ENCODE measurements around the gene TCOF1. TPM values are rescaled to one million over a fixed set of nuclear protein-coding genes. Genes with fewer than 3 reads are reported as not detected.

Gene TCOF1
- total and polyA plus RNA-seq, 2 of the 8 experiments (the other 6 are each of a cell fraction or from before 2014, with no cell fraction given), result 35.9 to 170 TPM

- Histone ChIP-seq H2BK15ac (ENCODE audit: low read length) (no peak overlapping the region), H3K4me1 (replicated peaks in 1 of 4; ENCODE audit: control insufficient read depth in 3 of 4, insufficient read depth in 4 of 4, low read length in 3 of 4) (no peaks in the 10 kb centered on the region), H3K79me2 (ENCODE audit: control insufficient read depth in 1 of 2, insufficient read depth in 2 of 2, low read length in 2 of 2) (no peaks in the 10 kb centered on the region), H3K23ac (ENCODE audit: insufficient read length) (no peak overlapping the region), H3K9me3 (ENCODE audit: insufficient read depth in 2 of 2, low read depth in 1 of 2, low read length in 1 of 2) (no peaks in the 10 kb centered on the region), H3K27ac (ENCODE audit: low read depth, low read length) (no peak overlapping the region), H2BK20ac (ENCODE audit: low read length) (no peak overlapping the region), H4K5ac (ENCODE audit: insufficient read length, low read depth, low read length) (no peak overlapping the region), H3K18ac (ENCODE audit: extremely low read depth, low read length) (no peak overlapping the region), H4K8ac (ENCODE audit: extremely low read depth, insufficient read depth, low read length) (no peak overlapping the region), H3K4me3 (ENCODE audit: extremely low read depth in 1 of 4, insufficient read depth in 2 of 4, low read depth in 3 of 4, low read length in 4 of 4) (no peak overlapping the region), H3K23me2 (ENCODE audit: low read depth, low read length) (no peaks in the 10 kb centered on the region), H3K27me3 (replicated peaks in 1 of 4; ENCODE audit: control insufficient read depth in 3 of 4, extremely low read depth in 1 of 4, insufficient read depth in 3 of 4, low read length in 3 of 4) (no peaks in the 10 kb centered on the region), H2AFZ (ENCODE audit: low read length) (no peak overlapping the region), H3K4ac (replicated peaks; ENCODE audit: insufficient read length, low read depth, low read length) (no peak overlapping the region), H2BK120ac (replicated peaks; ENCODE audit: low read depth, low read length) (no peak overlapping the region), H3K9ac (replicated peaks in 1 of 4; ENCODE audit: extremely low read depth in 1 of 4, low read depth in 3 of 4, low read length in 3 of 4) (no peak overlapping the region), H4K91ac (replicated peaks; ENCODE audit: insufficient read length, low read length) (no peak overlapping the region), H3K79me1 (ENCODE audit: low read depth, low read length) (no peaks in the 10 kb centered on the region), H2BK12ac (ENCODE audit: low read depth, low read length) (no peak overlapping the region), H2AK5ac (ENCODE audit: low read depth, low read length) (no peak overlapping the region), H3K14ac (ENCODE audit: insufficient read length) (no peak overlapping the region), H3K56ac (replicated peaks; ENCODE audit: insufficient read length, low read depth, low read length) (no peak overlapping the region), H3K36me3 (ENCODE audit: control insufficient read depth in 2 of 4, insufficient read depth in 4 of 4, low read length in 3 of 4) (peaks cover 62 to 94% (median 88%) of the 10 kb centered on the region in 4 experiments), H3K4me2 (ENCODE audit: insufficient read depth in 1 of 2, low read depth in 2 of 2, low read length in 2 of 2) (no peak overlapping the region), H4K20me1 (replicated peaks in 1 of 2; ENCODE audit: control insufficient read depth in 1 of 2, insufficient read depth in 2 of 2, low read length in 2 of 2) (peaks cover 0 to 3% of the 10 kb centered on the region in 2 experiments), H2BK5ac (ENCODE audit: low read depth, low read length) (no peak overlapping the region)
- ChIA-PET POLR2A (ENCODE audit: partially characterized antibody) (interaction anchor here (1.4 to 19.1 kb wide), 2 partner anchors 11 to 20 kb away, joined by 3 to 455 read pairs; partner anchors contain the start of gene TCOF1), CTCF (ENCODE audit: partially characterized antibody) (interaction anchor here (0.7 to 16.9 kb wide), 4 partner anchors 12 to 65 kb away, joined by 3 to 274 read pairs (median 21); no protein-coding TSS in a partner anchor)
- FAIRE-seq (no peak), DNase-seq (ENCODE audit: low read depth in 1 of 2, low spot score in 2 of 2) (no peak)
- no peak for TF ChIP-seq RBBP5 (IDR thresholded peaks at IDR 0.05; ENCODE audit: borderline replicate concordance, low read depth, low read length)
- TF ChIP-seq TEAD4 (IDR thresholded peaks at IDR 0.05; ENCODE audit: low read depth, low read length), result no peak
- TF ChIP-seq MAX (IDR thresholded peaks at IDR 0.05), result no peak
- TF ChIP-seq KDM1A (IDR thresholded peaks at IDR 0.05; ENCODE audit: borderline replicate concordance, low read length), result no peak
- no peak for TF ChIP-seq SP2 (IDR thresholded peaks at IDR 0.05; ENCODE audit: low read length)
- no peak for TF ChIP-seq NRF1 (IDR thresholded peaks at IDR 0.05; ENCODE audit: low read depth, low read length)
- TF ChIP-seq HDAC6 (IDR thresholded peaks at IDR 0.05; ENCODE audit: low read depth, low read length), result no peak
- no peak for TF ChIP-seq SP1 (IDR thresholded peaks at IDR 0.05; ENCODE audit: low read depth, low read length)
- no peak for TF ChIP-seq SIRT6 (IDR thresholded peaks at IDR 0.05; ENCODE audit: low read length)
- TF ChIP-seq TAF1 (IDR thresholded peaks at IDR 0.05; ENCODE audit: low read depth, low read length), result no peak
- TF ChIP-seq CHD2 (IDR thresholded peaks at IDR 0.05; ENCODE audit: low read length), result no peak
- no peak for TF ChIP-seq YY1 (IDR thresholded peaks at IDR 0.05; ENCODE audit: low read depth, low read length)
- TF ChIP-seq ASH2L (IDR thresholded peaks at IDR 0.05; ENCODE audit: low read length), result no peak
- TF ChIP-seq TBP (IDR thresholded peaks at IDR 0.05; ENCODE audit: low read depth, low read length), result no peak
- WGBS, 2 experiments (ENCODE audit: extremely low coverage in 1 of 2, insufficient coverage in 1 of 2, insufficient read length in 1 of 2, insufficient replicate concordance in 2 of 2, low coverage in 1 of 2, low lambda C conversion rate in 2 of 2, missing lambda C conversion rate in 1 of 2), result 89% methylated on average over 3 of the region's 3 CpGs; no CpG with 5 or more reads in 1 of the 2 experiments
Measured at GRCh38 chr5:150393096-150393645, 35.7 kb downstream of the TCOF1 start.
